ENCODE data around the gene TTLL11. TPM values are rescaled to one million over a fixed set of nuclear protein-coding genes. Genes with fewer than 3 reads are reported as not detected.

Gene TTLL11
- total and polyA plus RNA-seq, 4 donors: 1.4 to 4.5 (median 3.6) TPM

DNA sequence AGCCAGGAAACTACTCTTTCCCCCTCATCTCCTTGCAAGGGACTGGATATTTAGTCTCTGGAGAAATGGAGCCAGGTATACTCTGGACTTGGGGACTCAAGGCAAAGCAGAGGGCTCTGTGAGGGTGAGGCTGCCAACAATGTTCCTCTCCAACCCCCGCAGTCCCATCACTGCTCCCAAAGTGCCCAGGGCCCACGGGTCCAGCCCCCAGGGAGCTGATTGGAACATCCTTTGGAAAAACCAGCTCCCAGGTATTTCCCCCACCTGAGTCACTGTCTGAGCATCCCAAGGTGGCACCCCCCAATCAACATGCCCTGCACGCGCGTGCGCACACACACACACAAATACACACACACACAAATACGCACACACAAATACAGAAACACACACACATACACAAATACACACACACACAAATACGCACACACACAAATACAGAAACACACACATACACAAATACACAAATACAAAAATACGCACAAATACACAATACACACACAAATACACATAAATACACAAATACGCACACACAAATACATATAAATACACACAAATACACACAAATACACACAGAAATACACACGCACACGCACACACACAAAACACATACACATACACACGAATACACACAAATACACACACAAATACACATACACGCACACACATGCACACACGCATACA is 304.3 kb downstream of the TTLL11 start (continued):
- TF ChIP-seq YY1 (IDR thresholded peaks at IDR 0.05): no peak

GRCh38 chr9:121786998-121787422 is 306.1 kb downstream of the TTLL11 start:
- Histone ChIP-seq H3K4me1 (ENCODE audit: control insufficient read depth in 4 of 4, insufficient read depth in 4 of 4, low read length in 3 of 4) (peaks cover 0 to 8% (median 6%) of the 10 kb centered on the region in 4 donors), H3K4me3 (ENCODE audit: low read depth in 1 of 3, low read length in 3 of 3) (no peak overlapping the region), H3K9me3 (ENCODE audit: control insufficient read depth in 4 of 4, low read length in 3 of 4) (no peaks in the 10 kb centered on the region), H3K27me3 (ENCODE audit: control insufficient read depth in 4 of 4, insufficient read depth in 4 of 4, low read length in 3 of 4) (no peaks in the 10 kb centered on the region), H3K27ac (ENCODE audit: low read depth in 1 of 2, low read length in 2 of 2) (no peak overlapping the region), H3K36me3 (ENCODE audit: control insufficient read depth in 4 of 4, insufficient read depth in 3 of 4, low read depth in 1 of 4, low read length in 3 of 4) (peaks cover 0 to 8% (median 0%) of the 10 kb centered on the region in 4 donors), H3K9ac (ENCODE audit: low read depth in 1 of 2, low read length in 2 of 2) (no peak overlapping the region)
- TF ChIP-seq SP1 (IDR thresholded peaks at IDR 0.05) (no peak), RXRA (IDR thresholded peaks at IDR 0.05) (no peak), CTCF (IDR thresholded peaks at IDR 0.05; ENCODE audit: low read depth, low read length, missing input control) (no peak)
- TF ChIP-seq, protein P1, sequence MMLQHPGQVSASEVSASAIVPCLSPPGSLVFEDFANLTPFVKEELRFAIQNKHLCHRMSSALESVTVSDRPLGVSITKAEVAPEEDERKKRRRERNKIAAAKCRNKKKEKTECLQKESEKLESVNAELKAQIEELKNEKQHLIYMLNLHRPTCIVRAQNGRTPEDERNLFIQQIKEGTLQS (IDR thresholded peaks at IDR 0.05): no peak
- no peak for DNase-seq (ENCODE audit: low spot score)
- WGBS: 90% methylated on average over 8 of the region's 8 CpGs

- Histone ChIP-seq H3K4me1 (ENCODE audit: control insufficient read depth in 4 of 4, insufficient read depth in 4 of 4, low read length in 3 of 4) (peaks cover 0 to 8% (median 6%) of the 10 kb centered on the region in 4 donors), H3K36me3 (ENCODE audit: control insufficient read depth in 4 of 4, insufficient read depth in 3 of 4, low read depth in 1 of 4, low read length in 3 of 4) (peaks cover 0 to 8% (median 3%) of the 10 kb centered on the region in 4 donors), H3K27me3 (ENCODE audit: control insufficient read depth in 4 of 4, insufficient read depth in 4 of 4, low read length in 3 of 4) (no peaks in the 10 kb centered on the region), H3K9ac (ENCODE audit: low read depth in 1 of 2, low read length in 2 of 2) (no peak overlapping the region), H3K27ac (ENCODE audit: low read depth in 1 of 2, low read length in 2 of 2) (no peak overlapping the region), H3K9me3 (ENCODE audit: control insufficient read depth in 4 of 4, low read length in 3 of 4) (no peaks in the 10 kb centered on the region), H3K4me3 (ENCODE audit: low read depth in 1 of 3, low read length in 3 of 3) (no peak overlapping the region)
- WGBS: 92% methylated on average over 5 of the region's 5 CpGs
- no peak for DNase-seq (ENCODE audit: low spot score)
- TF ChIP-seq EGR1 (IDR thresholded peaks at IDR 0.05; ENCODE audit: low read depth in 2 of 2) (no peak), REST (IDR thresholded peaks at IDR 0.05) (no peak), GABPA (IDR thresholded peaks at IDR 0.05 in 1 of 2, conservative IDR thresholded peaks at IDR 0.05 in 1 of 2) (no peak), HNF4G (IDR thresholded peaks at IDR 0.05) (no peak), YY1 (IDR thresholded peaks at IDR 0.05) (no peak), CTCF (IDR thresholded peaks at IDR 0.05; ENCODE audit: low read depth, low read length, missing input control) (no peak), RAD21 (IDR thresholded peaks at IDR 0.05) (no peak), SP1 (IDR thresholded peaks at IDR 0.05) (no peak), TAF1 (conservative IDR thresholded peaks at IDR 0.05) (no peak), RXRA (IDR thresholded peaks at IDR 0.05) (no peak)
These were observed 306.6 kb downstream of the TTLL11 start for GRCh38 chr9:121786543-121786948.
